DMS153 (cell line): ENCODE measurements around the gene MALT1.
"Not testable (repeated sequence)": the region's sequence is repeated elsewhere in the genome, so short reads cannot be mapped to it uniquely, and the experiment has no call there.

Experiments
- DNase-seq: peaks from one replicate; lab custom pipeline; 2025; lab: John Stamatoyannopoulos, UW

Gene MALT1

DNA sequence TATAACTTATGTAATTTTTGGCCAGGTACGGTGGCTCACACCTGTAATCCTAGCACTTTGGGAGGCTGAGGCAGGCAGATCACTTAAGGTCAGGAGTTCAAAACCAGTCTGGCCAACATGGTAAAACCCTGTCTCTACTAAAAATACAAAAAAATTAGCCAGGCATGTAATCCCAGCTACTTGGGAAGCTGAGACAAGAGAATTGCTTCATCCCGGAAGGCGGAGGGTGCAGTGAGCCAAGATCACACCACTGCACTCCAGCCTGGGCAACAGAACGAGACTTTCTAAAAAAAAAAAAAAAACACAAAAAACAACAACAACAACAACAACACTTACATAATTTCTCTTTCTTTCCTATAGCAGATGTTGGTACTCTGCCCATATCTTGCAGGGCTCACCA lies 105.3 kb downstream of the MALT1 start:
- DNase-seq = not testable (repeated sequence)

DNA sequence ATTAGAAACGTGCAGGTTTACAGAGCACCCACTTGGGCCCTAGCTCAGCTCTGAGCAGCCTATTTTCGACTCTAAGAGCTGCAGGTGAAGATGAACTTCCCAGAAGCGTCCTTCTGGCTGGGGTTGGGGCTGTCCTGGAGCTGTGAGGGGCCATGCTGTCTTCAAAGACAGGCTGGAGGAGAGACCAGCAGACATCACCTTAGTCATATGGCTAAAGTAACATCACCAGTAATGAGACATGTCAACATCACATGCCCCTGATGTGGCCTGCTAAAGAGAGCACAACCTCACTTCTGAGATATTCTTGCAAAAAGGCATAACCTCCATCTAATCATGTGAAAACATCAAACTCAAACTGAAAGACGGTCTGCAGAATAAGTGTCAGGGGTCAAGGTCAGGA lies 106.2 kb downstream of the MALT1 start:
- no peak for DNase-seq

DNA sequence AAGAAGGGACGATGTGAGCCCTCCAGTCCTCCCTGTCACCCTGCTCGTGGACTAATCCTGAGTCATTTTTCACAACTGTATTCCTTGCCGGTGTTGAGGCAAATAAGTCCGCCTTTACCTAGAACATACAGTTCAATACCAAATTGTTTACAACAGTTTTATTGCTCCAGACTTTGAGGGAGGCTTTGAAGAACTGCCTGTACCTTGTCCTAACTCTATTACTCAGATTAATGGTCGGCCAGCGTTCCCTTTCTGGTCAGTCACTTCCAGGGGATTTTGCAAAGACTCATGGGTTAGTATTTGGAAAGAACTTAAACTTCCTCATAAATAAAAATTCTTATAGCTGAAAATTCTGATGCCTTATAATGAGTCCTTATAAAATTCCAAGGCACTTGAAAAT lies 108.3 kb downstream of the MALT1 start:
- DNase-seq = no peak

DNA sequence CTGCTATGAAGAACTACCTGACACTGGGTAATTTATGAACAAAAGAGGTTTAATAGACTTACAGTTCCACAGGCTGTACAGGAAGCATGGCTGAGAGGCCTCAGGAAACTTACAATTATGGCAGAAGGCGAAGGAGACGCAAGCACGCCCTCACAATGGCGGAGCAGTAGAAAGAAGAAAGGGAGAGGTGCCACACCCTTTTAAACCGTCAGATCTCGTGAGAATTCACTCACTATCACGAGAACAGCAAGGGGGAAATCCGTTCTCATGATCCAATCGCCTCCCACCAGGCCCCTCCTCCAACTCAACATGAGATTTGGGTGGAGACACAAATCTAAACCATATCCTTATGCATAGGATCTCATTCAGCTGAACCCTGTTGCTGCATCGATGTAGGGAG lies 108.8 kb downstream of the MALT1 start:
- no peak for DNase-seq

DNA sequence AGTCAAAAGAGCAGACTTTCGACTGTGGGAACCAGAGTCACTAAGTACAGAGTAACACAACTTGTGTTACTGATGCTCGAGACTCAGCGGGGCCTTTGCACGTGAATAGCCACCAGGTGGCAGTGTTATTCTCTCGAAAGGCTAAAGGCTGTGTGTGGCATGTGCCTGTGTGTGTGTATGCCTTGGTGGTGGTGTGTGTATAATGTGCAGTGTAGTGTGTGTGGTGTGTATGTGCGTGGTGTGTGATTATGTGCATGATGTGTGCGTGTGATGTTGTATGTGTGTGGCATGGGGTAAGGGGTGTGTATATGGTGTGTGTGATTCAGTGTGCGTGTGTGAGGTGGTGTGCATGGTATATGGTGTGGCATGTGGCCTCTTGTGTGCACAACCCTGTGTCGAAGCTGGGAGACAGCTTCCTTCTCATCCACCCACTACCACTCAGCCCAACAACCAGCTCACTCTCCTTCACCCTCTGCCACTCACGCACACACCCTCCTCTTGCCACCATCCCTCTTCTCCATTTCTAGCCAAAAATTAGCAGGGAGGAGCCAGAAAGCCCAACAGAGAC lies 110.4 kb downstream of the MALT1 start:
- peak; percentile 69 for DNase-seq

DNA sequence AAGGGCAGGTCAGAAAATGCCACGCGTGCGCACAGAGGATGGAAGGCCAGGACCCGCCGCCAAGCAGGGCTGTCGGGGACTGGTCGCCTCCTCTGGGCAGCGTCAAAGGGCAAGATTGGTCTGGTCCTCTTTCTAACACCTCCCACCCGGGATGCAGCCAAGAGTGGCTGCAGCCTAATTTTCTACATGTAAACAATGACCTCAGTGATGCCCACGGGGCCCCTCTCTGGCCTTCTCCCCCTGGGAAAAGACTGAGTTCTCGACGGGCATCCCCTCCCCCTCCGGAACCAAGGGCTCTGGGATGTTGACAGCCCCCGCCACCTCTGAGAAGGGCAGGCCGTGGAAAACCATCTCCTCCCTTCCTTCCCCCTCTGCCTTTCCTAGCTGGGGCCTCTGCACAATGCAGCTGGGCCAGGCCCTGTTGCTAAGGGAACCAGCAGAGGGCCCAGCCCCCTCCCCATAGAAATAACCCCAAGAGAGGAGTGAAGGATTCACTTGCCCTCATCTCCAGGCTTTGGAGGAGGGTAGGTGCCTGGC lies 113.4 kb downstream of the MALT1 start:
- DNase-seq = no peak

DNA sequence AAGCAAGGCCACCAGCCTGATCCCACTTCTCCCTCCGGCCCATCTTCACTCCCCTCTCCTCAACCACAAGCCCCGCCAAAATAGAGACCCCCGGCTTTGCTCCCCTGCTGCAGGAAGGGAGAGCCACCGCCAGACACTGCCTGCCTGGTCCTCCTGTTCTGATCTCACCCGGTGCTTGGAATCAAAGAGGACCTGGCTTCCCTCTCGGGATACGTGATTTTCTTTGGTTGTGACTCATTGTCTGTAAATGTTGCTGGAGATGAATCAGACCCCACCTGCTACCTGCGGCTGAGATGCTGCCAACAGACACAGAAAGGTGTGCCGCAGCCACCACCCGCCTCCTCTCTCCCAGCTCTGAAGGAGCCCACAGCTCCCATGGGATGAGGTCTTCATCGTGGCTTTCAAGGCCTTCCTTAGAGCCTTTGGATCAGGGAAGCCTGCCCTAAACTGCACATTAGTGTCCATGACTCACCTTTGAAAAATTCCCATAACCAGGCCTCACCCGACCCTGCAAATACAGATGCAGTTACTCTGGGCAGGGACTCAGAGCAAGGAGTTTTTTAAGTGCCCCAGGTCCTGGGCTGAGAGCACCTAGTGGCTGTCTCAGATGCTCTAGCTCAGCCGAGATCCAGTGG lies 114.0 kb downstream of the MALT1 start:
- peak; percentile 45 for DNase-seq

DNA sequence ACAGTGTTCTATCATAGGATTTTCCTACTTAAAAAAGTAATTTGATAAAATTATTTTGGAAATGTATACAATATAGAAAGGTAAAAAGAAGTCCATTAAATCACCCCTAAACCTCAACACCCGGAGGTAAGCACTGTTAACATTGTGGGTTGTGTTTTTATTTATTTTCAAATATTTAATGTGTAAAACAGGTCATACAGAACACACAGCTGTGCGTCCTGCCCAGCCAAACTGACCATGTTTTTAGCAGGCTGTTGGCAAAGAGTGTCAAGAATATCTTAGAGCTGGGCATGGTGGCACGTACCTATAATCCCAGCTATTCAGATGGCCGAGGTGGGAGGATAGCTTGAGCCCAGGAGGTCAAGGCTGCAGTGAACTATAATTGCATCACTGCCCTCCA lies 114.6 kb downstream of the MALT1 start:
- no peak for DNase-seq

DNA sequence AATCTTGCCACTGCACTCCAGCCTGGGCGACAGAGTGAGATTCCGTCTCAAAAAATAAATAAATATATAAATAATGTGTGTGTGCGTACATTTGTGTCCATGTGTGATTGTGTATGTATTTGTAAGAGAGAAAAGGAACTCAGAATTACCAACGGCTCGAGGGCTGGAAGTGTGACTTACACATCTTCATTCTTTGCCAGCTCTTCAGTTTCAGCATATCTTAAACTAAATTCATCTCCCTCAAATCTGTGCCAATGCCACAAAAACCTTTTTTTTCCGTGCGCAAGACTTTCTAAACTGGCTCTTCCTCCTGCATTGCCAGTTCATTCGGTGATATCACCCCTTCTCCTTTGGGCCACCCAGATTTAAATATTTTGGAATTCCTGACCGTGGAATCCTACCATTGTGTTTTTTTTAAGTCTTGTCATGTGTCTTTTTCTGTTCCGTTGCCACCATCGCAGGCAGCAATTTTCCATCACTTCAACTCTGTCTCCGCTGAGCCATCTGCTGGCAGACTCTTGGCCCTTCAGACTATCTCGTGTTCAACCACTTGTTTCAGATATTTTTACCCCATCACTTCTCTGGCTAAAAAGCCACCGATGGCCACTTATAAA lies 116.4 kb downstream of the MALT1 start:
- no peak for DNase-seq

DNA sequence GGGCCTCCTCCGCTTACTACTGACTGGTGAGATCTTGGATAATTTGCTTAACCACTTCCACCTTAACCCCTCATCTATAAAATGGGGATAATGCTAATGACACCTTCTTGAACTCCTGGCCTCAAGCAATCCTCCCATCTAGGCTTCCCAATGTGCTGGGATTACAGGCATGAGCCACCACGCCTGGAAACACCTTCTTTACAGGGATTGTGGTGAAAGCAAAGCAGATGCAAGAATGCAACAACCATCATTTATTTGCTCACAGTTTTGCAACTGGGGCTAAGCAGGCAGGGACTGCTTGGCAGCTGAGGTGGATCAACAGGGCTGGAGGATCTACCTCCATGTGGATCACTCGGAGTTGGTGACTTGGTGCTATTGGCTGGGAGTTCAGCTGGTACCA lies 117.2 kb downstream of the MALT1 start:
- DNase-seq = no peak

DNA sequence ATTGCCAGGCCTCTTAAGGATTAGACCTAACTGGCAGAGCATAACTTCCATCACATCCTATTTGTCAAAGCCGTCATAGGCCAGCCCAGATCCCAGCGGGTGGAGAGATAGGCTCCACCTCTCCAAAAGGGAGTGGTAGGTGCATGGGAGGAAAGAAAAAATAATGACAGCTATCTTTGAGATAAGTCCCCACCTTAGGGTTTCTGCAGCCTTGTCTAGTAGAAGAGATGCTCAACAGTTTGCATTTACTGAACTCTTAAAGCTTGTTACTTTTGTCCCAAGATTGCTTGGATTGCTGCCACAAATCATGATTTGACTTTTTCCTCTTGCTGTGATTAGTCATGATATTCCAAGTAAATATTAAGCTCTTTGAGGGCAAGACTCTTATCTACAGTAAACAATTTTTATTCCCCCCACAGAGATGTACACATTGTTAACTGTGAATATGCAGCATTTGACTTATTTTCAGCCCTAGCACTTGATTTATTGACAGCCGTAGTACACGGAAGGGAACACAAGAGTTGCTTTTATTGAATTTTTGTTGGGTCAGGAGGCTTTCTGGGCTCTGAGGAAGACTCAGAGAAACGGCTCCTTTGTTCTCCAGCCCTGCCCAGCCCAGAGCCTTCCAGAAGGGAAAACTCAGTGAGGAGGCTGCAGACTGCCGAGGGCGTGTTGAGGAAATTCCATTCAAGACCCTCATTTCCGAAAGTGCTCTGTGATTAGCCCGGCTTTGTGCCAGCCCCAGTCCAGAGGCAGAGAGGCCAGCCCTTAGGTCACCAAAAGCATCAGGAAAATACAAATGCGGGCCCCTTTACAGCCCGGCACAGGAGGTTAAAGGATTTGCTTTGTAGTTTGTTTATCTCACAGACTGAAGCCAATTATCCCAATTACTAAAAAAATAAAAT lies 118.0 kb downstream of the MALT1 start:
- no peak for DNase-seq

DNA sequence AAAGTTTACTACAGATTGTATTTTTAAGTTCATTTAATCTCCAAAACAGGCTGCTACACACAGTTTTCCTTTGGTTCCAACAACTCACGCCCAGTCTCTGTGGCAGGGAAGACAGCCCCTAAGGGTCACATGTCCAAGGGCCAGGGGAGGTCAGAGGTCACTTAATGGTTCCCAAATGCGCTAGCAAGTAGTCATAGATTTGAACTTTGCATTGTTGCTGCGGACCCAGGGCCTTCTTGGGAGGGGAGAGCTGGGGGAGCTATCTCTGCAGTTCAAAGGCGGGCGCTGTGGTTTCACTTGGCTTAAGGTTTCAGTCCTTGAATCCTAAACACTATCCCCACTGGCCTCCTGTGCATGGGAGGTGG lies 118.6 kb downstream of the MALT1 start:
- no peak for DNase-seq

DNA sequence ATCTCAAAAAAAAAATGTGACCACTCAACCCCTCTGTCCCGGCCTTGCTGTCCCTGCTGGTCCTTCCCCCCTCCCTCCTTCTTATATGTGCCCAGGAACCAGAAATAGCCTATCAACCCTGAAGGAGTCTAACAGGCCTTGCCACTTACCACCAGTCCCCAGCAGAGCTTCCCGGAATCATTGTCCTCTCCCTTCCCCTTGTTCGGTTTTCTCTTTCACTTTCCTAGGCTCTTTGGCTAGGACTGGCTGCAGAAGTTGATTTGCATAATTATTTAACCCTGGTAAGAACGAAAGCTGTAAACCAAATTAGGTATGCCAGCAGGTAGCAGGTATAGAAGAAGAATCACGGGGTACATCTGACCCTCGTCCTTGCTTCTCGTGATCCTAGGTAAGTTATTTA lies 120.8 kb downstream of the MALT1 start:
- no peak for DNase-seq

DNA sequence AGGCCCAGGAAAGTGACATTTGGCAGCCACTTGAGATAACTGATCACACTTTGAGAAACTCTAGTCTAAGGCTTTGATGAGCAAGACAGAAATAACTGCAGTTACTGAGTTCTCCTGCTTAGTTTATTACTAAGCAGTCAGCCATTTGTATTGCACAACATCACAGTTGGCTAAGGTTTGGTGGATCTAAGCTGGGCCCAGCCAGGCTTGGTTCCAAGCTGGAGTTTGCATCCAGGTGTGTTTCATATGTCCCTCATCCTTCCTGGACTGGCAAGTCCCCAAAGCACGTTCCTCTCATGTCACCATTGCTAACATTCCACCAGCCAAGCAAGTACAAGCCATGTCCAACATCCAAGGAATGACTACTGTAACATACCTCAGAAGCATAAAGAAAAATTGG lies 122.1 kb downstream of the MALT1 start:
- no peak for DNase-seq

DNA sequence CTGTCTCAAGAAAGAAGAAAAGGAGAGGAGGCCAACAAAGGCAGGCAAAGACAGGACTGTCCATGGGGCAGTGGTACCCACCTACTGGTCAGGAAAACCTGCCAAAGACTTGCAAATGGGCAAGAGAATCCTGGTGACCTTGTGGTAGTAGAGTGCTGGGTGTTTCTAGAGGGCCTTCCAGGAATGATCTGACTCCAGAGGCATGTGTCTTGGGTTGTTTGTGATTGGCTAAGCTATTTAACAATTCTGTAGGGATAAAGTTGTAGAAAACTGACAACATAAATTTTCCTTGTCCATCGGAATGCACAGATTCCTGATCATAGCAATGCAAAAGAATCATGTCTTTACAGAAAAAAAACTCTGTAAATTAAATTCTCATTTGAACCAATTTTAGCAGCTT lies 125.0 kb downstream of the MALT1 start:
- DNase-seq = no peak

DNA sequence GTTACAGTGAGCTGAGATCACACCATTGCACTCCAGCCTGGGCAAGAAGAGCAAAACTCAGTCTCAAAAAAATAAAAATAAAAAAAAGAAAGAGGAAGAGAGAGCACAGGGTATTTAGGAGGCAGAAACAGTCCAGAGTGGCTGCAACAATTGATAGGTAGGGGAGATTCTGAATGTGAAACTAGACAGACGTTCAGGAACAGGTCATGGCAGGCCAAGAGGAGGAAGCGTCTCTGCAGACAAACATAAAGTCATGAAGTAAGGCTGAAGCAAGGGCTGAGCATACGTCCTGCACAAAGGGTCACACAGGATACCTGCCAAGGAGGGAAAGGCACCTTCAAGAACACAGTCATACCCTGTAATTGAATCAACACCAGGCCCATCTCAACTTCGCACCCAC lies 129.3 kb downstream of the MALT1 start:
- no peak for DNase-seq

DNA sequence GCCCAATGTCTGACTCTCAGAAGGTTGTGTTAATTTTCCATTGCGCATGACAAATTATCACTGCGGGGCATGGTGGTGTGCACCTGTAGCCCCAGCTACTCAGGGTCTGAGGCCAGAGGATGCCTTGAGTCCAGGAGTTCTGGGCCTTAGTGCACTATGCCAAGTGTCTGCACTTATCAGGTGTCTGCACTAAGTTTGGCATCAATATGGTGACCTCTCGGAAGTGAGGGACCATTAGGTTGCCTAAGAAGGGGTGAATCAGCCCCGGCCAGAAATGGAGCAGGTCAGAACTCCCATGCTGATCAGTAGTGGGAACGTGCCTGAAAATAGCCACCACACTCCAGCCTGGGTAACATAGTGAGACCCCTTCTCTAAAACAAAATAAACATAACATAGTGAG lies 131.7 kb downstream of the MALT1 start:
- no peak for DNase-seq

DNA sequence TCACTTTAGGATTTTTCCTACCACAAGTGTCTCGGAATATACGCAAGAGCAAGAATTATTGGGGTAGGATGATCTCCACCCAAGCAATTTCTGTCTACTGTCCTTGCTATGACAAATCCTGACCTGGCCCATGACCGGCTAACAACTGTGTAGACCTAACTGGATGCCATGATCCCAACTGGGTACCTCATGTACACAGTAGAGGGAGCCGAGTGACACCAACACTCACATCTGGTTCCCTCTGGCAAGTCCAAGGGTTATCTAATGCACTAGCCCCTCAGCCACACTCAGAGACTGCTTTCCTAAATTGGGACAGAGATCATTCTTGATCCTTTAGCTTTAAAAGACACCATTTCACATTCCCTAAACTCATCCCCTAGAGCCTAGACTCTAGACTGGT lies 132.7 kb downstream of the MALT1 start:
- no peak for DNase-seq
